NOMO-1 (cell line): ENCODE measurements around the gene PITRM1.

Experiments
- DNase-seq, 2 experiments: peaks; one replicate each; lab custom pipeline; 2025; ENCODE audit not compliant: unreplicated experiment in 2 of 2; lab: John Stamatoyannopoulos, UW

The PITRM1 gene

GRCh38 chr10:3142146-3142875, 30.3 kb downstream of the PITRM1 start:
- no peak for DNase-seq

- DNase-seq = no peak
Observed at GRCh38 chr10:3141351-3142005, 31.1 kb downstream of the PITRM1 start.

- no peak for DNase-seq
Observed at GRCh38 chr10:3140280-3140679, 32.3 kb downstream of the PITRM1 start.

- no peak for DNase-seq
Observed at GRCh38 chr10:3139216-3139910, 33.2 kb downstream of the PITRM1 start.

- no peak for DNase-seq
Observed at GRCh38 chr10:3137958-3138726, 34.4 kb downstream of the PITRM1 start.

GRCh38 chr10:3136763-3137611, 35.6 kb downstream of the PITRM1 start:
- no peak for DNase-seq

GRCh38 chr10:3136336-3136735, 36.2 kb downstream of the PITRM1 start:
- DNase-seq = no peak

GRCh38 chr10:3135006-3135405, 37.6 kb downstream of the PITRM1 start:
- no peak for DNase-seq

GRCh38 chr10:3133948-3134347, 38.6 kb downstream of the PITRM1 start:
- DNase-seq = no peak

GRCh38 chr10:3132036-3133025, 40.3 kb downstream of the PITRM1 start:
- DNase-seq = no peak

- no peak for DNase-seq
Observed at GRCh38 chr10:3131098-3131497, 41.5 kb downstream of the PITRM1 start.

- DNase-seq = no peak
Observed at GRCh38 chr10:3129581-3130340, 42.8 kb downstream of the PITRM1 start.

GRCh38 chr10:3128379-3129130, 44.0 kb downstream of the PITRM1 start:
- DNase-seq = no peak

GRCh38 chr10:3127921-3128320, 44.7 kb downstream of the PITRM1 start:
- DNase-seq = no peak

GRCh38 chr10:3126741-3127346, 45.7 kb downstream of the PITRM1 start:
- no peak for DNase-seq

- no peak for DNase-seq
Observed at GRCh38 chr10:3126249-3126648, 46.3 kb downstream of the PITRM1 start.

GRCh38 chr10:3125527-3126170, 46.9 kb downstream of the PITRM1 start:
- no peak for DNase-seq
